HUES6 (cell line): ENCODE measurements around the gene DPP4.

ENCODE experiments used
- H3K27ac ChIP-seq: 2 replicates; pipeline ENCODE4 v1.7.0; 2013; ENCODE audit warnings: low read depth, mild to moderate bottlenecking, low read length, inconsistent platforms
- H3K27me3 ChIP-seq: 2 replicates; pipeline ENCODE4 v1.6.1; 2013; ENCODE audit warnings: low read length; ENCODE audit not compliant: control insufficient read depth, insufficient read depth
- H3K36me3 ChIP-seq: 2 replicates; pipeline ENCODE4 v1.6.1; 2013; ENCODE audit warnings: low read length; ENCODE audit not compliant: control insufficient read depth, insufficient read depth
- H3K4me1 ChIP-seq: 2 replicates; pipeline ENCODE4 v1.6.1; 2013; ENCODE audit warnings: low read length; ENCODE audit not compliant: control insufficient read depth, insufficient read depth
- H3K4me3 ChIP-seq: 2 replicates; pipeline ENCODE4 v1.5.1; 2013; ENCODE audit warnings: low read depth, low read length
- H3K9ac ChIP-seq: one replicate; pipeline ENCODE4 v1.6.1; 2013; ENCODE audit warnings: mild to moderate bottlenecking, low read length
- H3K9me3 ChIP-seq: 2 replicates; pipeline ENCODE4 v1.6.1; 2013; ENCODE audit warnings: low read depth, low read length; ENCODE audit not compliant: control insufficient read depth, insufficient read depth

DPP4 gene

GRCh38 chr2:162084536-162084935 is 10.5 kb upstream of the DPP4 start:
- Histone ChIP-seq H3K4me3 (no peak overlapping the region), H3K9ac (no peak overlapping the region), H3K4me1 (no peaks in the 10 kb centered on the region; the same call in 1 of the 2 replicates), H3K36me3 (no peaks in the 10 kb centered on the region), H3K27me3 (no peaks in the 10 kb centered on the region), H3K27ac (no peak overlapping the region), H3K9me3 (peaks cover 12% of the 10 kb centered on the region)

- H3K27ac ChIP-seq, result no peak overlapping the region
- no peak overlapping the region for H3K4me3 ChIP-seq
- no peaks in the 10 kb centered on the region for H3K4me1 ChIP-seq
- peaks cover 28% of the 10 kb centered on the region for H3K9me3 ChIP-seq
- H3K27me3 ChIP-seq, result no peaks in the 10 kb centered on the region
- H3K9ac ChIP-seq, result no peak overlapping the region
- H3K36me3 ChIP-seq, result no peaks in the 10 kb centered on the region
Observed at GRCh38 chr2:162082681-162083080, 8.7 kb upstream of the DPP4 start.

- Histone ChIP-seq H3K27ac (no peak overlapping the region), H3K9ac (no peak overlapping the region), H3K4me3 (no peak overlapping the region), H3K27me3 (no peaks in the 10 kb centered on the region), H3K36me3 (no peaks in the 10 kb centered on the region), H3K4me1 (no peaks in the 10 kb centered on the region), H3K9me3 (peaks cover 31% of the 10 kb centered on the region)
Observed at GRCh38 chr2:162082036-162082435, 8.0 kb upstream of the DPP4 start.

GRCh38 chr2:162079514-162079913 is 5.5 kb upstream of the DPP4 start:
- Histone ChIP-seq H3K27ac (no peak overlapping the region), H3K4me1 (peaks cover 14% of the 10 kb centered on the region), H3K36me3 (no peaks in the 10 kb centered on the region), H3K4me3 (no peak overlapping the region), H3K9ac (no peak overlapping the region), H3K9me3 (peaks cover 31% of the 10 kb centered on the region), H3K27me3 (peaks cover 14% of the 10 kb centered on the region)

- H3K9me3 ChIP-seq, result peaks cover 30% of the 10 kb centered on the region
- H3K36me3 ChIP-seq, result no peaks in the 10 kb centered on the region
- peaks cover 39% of the 10 kb centered on the region for H3K27me3 ChIP-seq
- no peak overlapping the region for H3K9ac ChIP-seq
- H3K27ac ChIP-seq, result no peak overlapping the region
- H3K4me3 ChIP-seq, result no peak overlapping the region
- peaks cover 20% of the 10 kb centered on the region for H3K4me1 ChIP-seq
Observed at GRCh38 chr2:162075689-162076132, 1.7 kb upstream of the DPP4 start.

GRCh38 chr2:162074928-162075688 is 1.1 kb upstream of the DPP4 start:
- Histone ChIP-seq H3K27me3 (peaks cover 39% of the 10 kb centered on the region), H3K4me1 (peaks cover 24% of the 10 kb centered on the region), H3K9ac (no peak overlapping the region), H3K36me3 (no peaks in the 10 kb centered on the region), H3K27ac (no peak overlapping the region), H3K4me3 (peak overlapping the region; percentile 75; the same call in 1 of the 2 replicates), H3K9me3 (peaks cover 24% of the 10 kb centered on the region)

GRCh38 chr2:162074632-162074895 is 549 bp upstream of the DPP4 start:
- peak overlapping the region; percentile 78 for H3K9ac ChIP-seq
- peak overlapping the region; percentile 75 for H3K4me3 ChIP-seq
- peaks cover 39% of the 10 kb centered on the region for H3K27me3 ChIP-seq
- no peaks in the 10 kb centered on the region for H3K36me3 ChIP-seq
- no peak overlapping the region for H3K27ac ChIP-seq
- H3K4me1 ChIP-seq, result peaks cover 24% of the 10 kb centered on the region
- peaks cover 19% of the 10 kb centered on the region for H3K9me3 ChIP-seq

- peaks cover 8% of the 10 kb centered on the region for H3K9me3 ChIP-seq
- H3K4me3 ChIP-seq, result peak overlapping the region; percentile 75
- H3K27me3 ChIP-seq, result peaks cover 39% of the 10 kb centered on the region
- H3K36me3 ChIP-seq, result no peaks in the 10 kb centered on the region
- peaks cover 24% of the 10 kb centered on the region for H3K4me1 ChIP-seq
- peak overlapping the region; percentile 78 for H3K9ac ChIP-seq
- H3K27ac ChIP-seq, result no peak overlapping the region
Observed at GRCh38 chr2:162072976-162073887, 783 bp downstream of the DPP4 start.

- Histone ChIP-seq H3K27me3 (peaks cover 39% of the 10 kb centered on the region), H3K4me1 (peaks cover 24% of the 10 kb centered on the region), H3K9ac (no peak overlapping the region), H3K4me3 (no peak overlapping the region), H3K9me3 (no peaks in the 10 kb centered on the region), H3K27ac (no peak overlapping the region), H3K36me3 (no peaks in the 10 kb centered on the region)
Observed at GRCh38 chr2:162072181-162072702, 1.8 kb downstream of the DPP4 start.

GRCh38 chr2:162071001-162071400 is 3.0 kb downstream of the DPP4 start:
- H3K4me3 ChIP-seq, result no peak overlapping the region
- no peaks in the 10 kb centered on the region for H3K9me3 ChIP-seq
- H3K36me3 ChIP-seq, result no peaks in the 10 kb centered on the region
- H3K27ac ChIP-seq, result no peak overlapping the region
- peaks cover 27% of the 10 kb centered on the region for H3K4me1 ChIP-seq
- H3K27me3 ChIP-seq, result peaks cover 39% of the 10 kb centered on the region
- no peak overlapping the region for H3K9ac ChIP-seq
